ENCODE data around the gene ROBO1. TPM values are rescaled to one million over a fixed set of nuclear protein-coding genes. Genes with fewer than 3 reads are reported as not detected.

The ROBO1 gene
- total RNA-seq, 6 experiments from 2014 or later: 1.1 to 7.2 (median 4.3) TPM

DNA sequence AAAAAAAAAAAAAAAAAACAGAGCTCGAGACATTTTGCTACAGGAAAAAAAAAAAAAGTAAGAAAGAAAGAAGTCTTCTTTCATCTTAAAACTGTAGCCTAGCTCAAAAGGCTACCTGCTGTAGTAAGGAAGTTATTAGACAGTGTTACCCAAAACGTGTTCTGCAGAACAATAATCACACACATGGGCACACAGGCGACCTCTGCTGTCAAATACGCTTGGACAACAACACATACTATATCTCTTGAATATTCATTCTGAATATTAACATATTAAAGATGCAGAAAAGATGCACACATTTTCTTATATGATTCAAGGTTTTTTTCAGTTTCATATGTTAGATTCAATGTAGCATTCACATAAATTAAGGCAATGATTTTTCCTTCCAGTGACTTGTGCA lies 215.8 kb downstream of the ROBO1 start:
- intact Hi-C loops (cut with DNase I): no loop called here
- Histone ChIP-seq H3K27me3 (no peaks in the 10 kb centered on the region), H3K4me1 (no peaks in the 10 kb centered on the region), H3K4me3 (no peak overlapping the region), H3K27ac (no peak overlapping the region), H3K9me3 (no peaks in the 10 kb centered on the region), H3K36me3 (no peaks in the 10 kb centered on the region)
- TF ChIP-seq POLR2A (IDR thresholded peaks at IDR 0.05): no peak
- TF ChIP-seq, protein P1, sequence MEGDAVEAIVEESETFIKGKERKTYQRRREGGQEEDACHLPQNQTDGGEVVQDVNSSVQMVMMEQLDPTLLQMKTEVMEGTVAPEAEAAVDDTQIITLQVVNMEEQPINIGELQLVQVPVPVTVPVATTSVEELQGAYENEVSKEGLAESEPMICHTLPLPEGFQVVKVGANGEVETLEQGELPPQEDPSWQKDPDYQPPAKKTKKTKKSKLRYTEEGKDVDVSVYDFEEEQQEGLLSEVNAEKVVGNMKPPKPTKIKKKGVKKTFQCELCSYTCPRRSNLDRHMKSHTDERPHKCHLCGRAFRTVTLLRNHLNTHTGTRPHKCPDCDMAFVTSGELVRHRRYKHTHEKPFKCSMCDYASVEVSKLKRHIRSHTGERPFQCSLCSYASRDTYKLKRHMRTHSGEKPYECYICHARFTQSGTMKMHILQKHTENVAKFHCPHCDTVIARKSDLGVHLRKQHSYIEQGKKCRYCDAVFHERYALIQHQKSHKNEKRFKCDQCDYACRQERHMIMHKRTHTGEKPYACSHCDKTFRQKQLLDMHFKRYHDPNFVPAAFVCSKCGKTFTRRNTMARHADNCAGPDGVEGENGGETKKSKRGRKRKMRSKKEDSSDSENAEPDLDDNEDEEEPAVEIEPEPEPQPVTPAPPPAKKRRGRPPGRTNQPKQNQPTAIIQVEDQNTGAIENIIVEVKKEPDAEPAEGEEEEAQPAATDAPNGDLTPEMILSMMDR (IDR thresholded peaks at IDR 0.05): no peak
- WGBS (ENCODE audit: insufficient coverage, low coverage, low lambda C conversion rate, missing lambda C conversion rate): 24% methylated on average over 4 of the region's 4 CpGs
- no peak for DNase-seq
- ATAC-seq: no peak

DNA sequence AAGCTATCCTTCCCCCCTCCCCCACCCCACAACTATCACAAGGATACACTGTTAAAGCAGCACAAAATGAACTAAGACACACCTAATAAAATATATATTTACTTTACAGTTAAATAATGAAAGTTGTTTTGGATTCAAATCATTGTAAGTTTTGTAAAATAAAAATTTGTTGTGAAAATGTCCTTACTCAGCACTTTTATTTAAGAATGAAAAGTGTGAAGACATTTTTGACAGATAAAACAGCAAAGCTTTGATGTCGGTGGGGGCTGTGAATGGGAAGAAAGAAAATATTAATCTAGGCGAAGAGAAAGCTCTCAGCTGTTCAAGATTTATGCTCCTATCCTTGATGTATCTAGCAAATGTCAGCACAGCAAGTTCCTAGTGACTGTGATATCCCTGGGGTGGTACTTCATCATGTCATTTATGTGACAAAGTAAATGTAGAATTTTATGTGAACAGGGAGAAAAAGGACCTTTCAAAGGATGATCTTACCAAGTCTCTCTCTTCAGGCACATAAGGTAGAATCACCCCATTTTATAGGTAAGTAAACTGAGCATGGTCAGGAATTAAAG lies 216.4 kb downstream of the ROBO1 start:
- ATAC-seq (no peak), DNase-seq (no peak)
- no peak overlapping the region for H3K4me3 ChIP-seq
- intact Hi-C loops (cut with DNase I): no loop called here
- H3K27ac ChIP-seq: no peak overlapping the region
- 70% methylated on average over 2 of the region's 2 CpGs for WGBS (ENCODE audit: insufficient coverage, low coverage, low lambda C conversion rate, missing lambda C conversion rate)
- no peak for TF ChIP-seq POLR2A (IDR thresholded peaks at IDR 0.05)
- TF ChIP-seq, protein P1 (IDR thresholded peaks at IDR 0.05): no peak
- H3K27me3 ChIP-seq: no peaks in the 10 kb centered on the region
- H3K36me3 ChIP-seq: no peaks in the 10 kb centered on the region
- H3K9me3 ChIP-seq: no peaks in the 10 kb centered on the region
- H3K4me1 ChIP-seq: no peaks in the 10 kb centered on the region

DNA sequence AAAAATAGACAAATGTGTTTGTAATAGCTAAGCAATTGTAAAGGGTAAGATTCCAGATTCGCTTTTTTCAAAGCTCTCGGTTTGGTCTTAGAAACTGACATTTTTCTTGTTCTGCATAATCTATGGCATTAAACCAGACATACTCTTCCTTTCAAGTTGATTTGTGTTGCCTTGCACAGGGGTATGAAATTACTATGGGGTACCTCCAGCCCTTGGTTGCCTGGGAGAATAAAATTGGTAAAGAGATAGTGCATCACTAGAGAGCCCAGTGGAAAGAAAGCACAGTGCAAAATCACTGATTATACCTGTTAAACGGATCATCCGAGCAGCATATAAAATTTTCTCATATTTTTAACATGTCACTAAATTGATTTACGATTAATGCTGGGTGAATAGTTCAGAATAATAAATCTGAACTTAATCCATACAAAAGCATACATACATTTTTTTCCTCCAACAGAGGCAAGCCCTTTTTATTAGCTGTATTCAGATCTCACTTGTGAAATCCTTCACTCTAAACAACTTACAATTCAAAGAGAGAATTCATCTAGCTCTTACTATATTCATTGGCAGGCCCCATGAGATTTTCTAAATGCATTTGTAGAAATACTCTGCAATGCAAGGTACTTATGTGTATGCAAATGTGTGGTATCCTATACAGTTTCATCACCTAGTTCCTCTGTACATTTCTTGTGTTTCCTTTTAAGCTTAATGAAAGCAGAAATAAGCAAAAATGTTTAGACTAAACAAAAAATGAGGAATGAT lies 224.4 kb downstream of the ROBO1 start:
- intact Hi-C loops (cut with DNase I): no loop called here

GRCh38 chr3:79534727-79535126 lies 233.1 kb downstream of the ROBO1 start:
- no peaks in the 10 kb centered on the region for H3K27me3 ChIP-seq
- no peaks in the 10 kb centered on the region for H3K36me3 ChIP-seq
- DNase-seq (no peak), ATAC-seq (no peak)
- WGBS (ENCODE audit: insufficient coverage, low coverage, low lambda C conversion rate, missing lambda C conversion rate): 35% methylated on average over 4 of the region's 4 CpGs
- intact Hi-C loops (cut with DNase I): no loop called here
- no peak overlapping the region for H3K4me3 ChIP-seq
- no peaks in the 10 kb centered on the region for H3K9me3 ChIP-seq
- TF ChIP-seq, protein P1 (IDR thresholded peaks at IDR 0.05): no peak
- no peak for TF ChIP-seq POLR2A (IDR thresholded peaks at IDR 0.05)
- no peaks in the 10 kb centered on the region for H3K4me1 ChIP-seq
- no peak overlapping the region for H3K27ac ChIP-seq

More for the DNA sequence above, 224.4 kb downstream of the ROBO1 start:
- H3K36me3 ChIP-seq: no peaks in the 10 kb centered on the region
- H3K9me3 ChIP-seq: no peaks in the 10 kb centered on the region
- no peak overlapping the region for H3K4me3 ChIP-seq
- TF ChIP-seq, protein P1 (IDR thresholded peaks at IDR 0.05): no peak
- TF ChIP-seq POLR2A (IDR thresholded peaks at IDR 0.05): no peak
- H3K27me3 ChIP-seq: no peaks in the 10 kb centered on the region
- no peaks in the 10 kb centered on the region for H3K4me1 ChIP-seq
- ATAC-seq (no peak), DNase-seq (no peak)
- 63% methylated on average over 5 of the region's 5 CpGs for WGBS (ENCODE audit: insufficient coverage, low coverage, low lambda C conversion rate, missing lambda C conversion rate)
- H3K27ac ChIP-seq: no peak overlapping the region

Data from right lobe of liver (tissue), 6 donors.